H9 (cell line): ENCODE measurements around the gene MED25. TPM values are rescaled to one million over a fixed set of nuclear protein-coding genes. Genes with fewer than 3 reads are reported as not detected.

Source experiments
- DNase-seq: peaks from one replicate; pipeline ENCODE4 v3.0.0-alpha.2; 2017
- H2AFZ ChIP-seq: one replicate; pipeline ENCODE4 v1.6.1; 2013; ENCODE audit warnings: mild to moderate bottlenecking, low read length, control low read depth, moderate library complexity
- H2AK5ac ChIP-seq: 2 replicates; pipeline ENCODE4 v1.6.1; 2013; ENCODE audit warnings: low read length, control low read depth, mixed read lengths; ENCODE audit not compliant: insufficient read length
- H2BK120ac ChIP-seq: one replicate; pipeline ENCODE4 v1.6.1; 2013; ENCODE audit warnings: low read depth, mild to moderate bottlenecking, low read length, control low read depth, inconsistent platforms; ENCODE audit not compliant: poor library complexity, severe bottlenecking
- H2BK12ac ChIP-seq: 2 replicates; pipeline ENCODE4 v1.6.1; 2013; ENCODE audit warnings: low read length, control low read depth, mixed read lengths, low read depth; ENCODE audit not compliant: insufficient read length
- H2BK15ac ChIP-seq: 2 replicates; pipeline ENCODE4 v1.6.1; 2013; ENCODE audit warnings: low read depth, low read length, control low read depth
- H2BK20ac ChIP-seq: one replicate; pipeline ENCODE4 v1.6.1; 2013; ENCODE audit warnings: low read depth, mild to moderate bottlenecking, low read length, control low read depth, inconsistent platforms; ENCODE audit not compliant: poor library complexity, severe bottlenecking
- H2BK5ac ChIP-seq: 2 replicates; pipeline ENCODE4 v1.6.1; 2013; ENCODE audit warnings: low read length, control low read depth, mixed read lengths; ENCODE audit not compliant: insufficient read length
- H3K14ac ChIP-seq: 2 replicates; pipeline ENCODE4 v1.6.1; 2013; ENCODE audit warnings: low read length, control low read depth; ENCODE audit not compliant: insufficient read depth
- H3K18ac ChIP-seq: 2 replicates; pipeline ENCODE4 v1.6.1; 2013; ENCODE audit warnings: low read depth, mild to moderate bottlenecking, mixed read lengths, low read length, control low read depth; ENCODE audit not compliant: insufficient read length
- H3K23ac ChIP-seq: 2 replicates; pipeline ENCODE4 v1.6.1; 2013; ENCODE audit warnings: low read length, control low read depth, mixed read lengths, low read depth; ENCODE audit not compliant: insufficient read length
- H3K23me2 ChIP-seq: 2 replicates; pipeline ENCODE4 v1.6.1; 2013; ENCODE audit warnings: low read depth, mild to moderate bottlenecking, mixed read lengths, low read length, control low read depth; ENCODE audit not compliant: insufficient read length, poor library complexity, severe bottlenecking
- H3K27ac ChIP-seq: 2 replicates; pipeline ENCODE4 v1.5.1; 2013; ENCODE audit warnings: low read length, control low read depth, mixed read lengths, low read depth; ENCODE audit not compliant: insufficient read length
- H3K27me3 ChIP-seq: 2 replicates; pipeline ENCODE4 v1.6.1; 2013; ENCODE audit warnings: low read length, control low read depth, inconsistent platforms; ENCODE audit not compliant: insufficient read depth
- H3K4ac ChIP-seq: 2 replicates; pipeline ENCODE4 v1.6.1; 2013; ENCODE audit warnings: low read depth, mild to moderate bottlenecking, control low read depth, inconsistent platforms, low read length, moderate library complexity
- H3K4me1 ChIP-seq: 2 replicates; pipeline ENCODE4 v1.6.1; 2013; ENCODE audit warnings: low read length, control low read depth, inconsistent platforms; ENCODE audit not compliant: insufficient read depth
- H3K4me2 ChIP-seq: 2 replicates; pipeline ENCODE4 v1.6.1; 2013; ENCODE audit warnings: low read length, control low read depth, mixed read lengths; ENCODE audit not compliant: insufficient read length, insufficient read depth
- H3K56ac ChIP-seq: 2 replicates; pipeline ENCODE4 v1.6.1; 2013; ENCODE audit warnings: low read depth, mild to moderate bottlenecking, mixed read lengths, low read length, control low read depth; ENCODE audit not compliant: insufficient read length
- H3K79me1 ChIP-seq: 2 replicates; pipeline ENCODE4 v1.6.1; 2013; ENCODE audit warnings: low read depth, mild to moderate bottlenecking, moderate library complexity, low read length, control low read depth, inconsistent platforms; ENCODE audit not compliant: insufficient read depth, poor library complexity, severe bottlenecking
- H3K79me2 ChIP-seq: 2 replicates; pipeline ENCODE4 v1.6.1; 2013; ENCODE audit warnings: low read length, control low read depth, inconsistent platforms; ENCODE audit not compliant: insufficient read depth
- H3K9ac ChIP-seq: 2 replicates; pipeline ENCODE4 v1.6.1; 2013; ENCODE audit warnings: low read length, control low read depth, mixed read lengths; ENCODE audit not compliant: insufficient read length; ENCODE audit errors: extremely low read depth
- H3K9me3 ChIP-seq: one replicate; pipeline ENCODE4 v1.6.1; 2013; ENCODE audit warnings: low read depth, low read length, inconsistent platforms; ENCODE audit not compliant: control insufficient read depth
- H3T11ph ChIP-seq: one replicate; pipeline ENCODE4 v1.6.1; 2013; ENCODE audit warnings: mild to moderate bottlenecking, low read length, control low read depth, inconsistent platforms
- H4K20me1 ChIP-seq: one replicate; pipeline ENCODE4 v1.6.1; 2013; ENCODE audit not compliant: control insufficient read depth, insufficient read length, insufficient read depth
- H4K5ac ChIP-seq: 2 replicates; pipeline ENCODE4 v1.6.1; 2013; ENCODE audit warnings: low read depth, mild to moderate bottlenecking, mixed read lengths, low read length, control low read depth; ENCODE audit not compliant: insufficient read length
- H4K8ac ChIP-seq: replicated peaks from 2 replicates; pipeline ENCODE4 v1.6.1; 2013; ENCODE audit warnings: low read length, control low read depth, mixed read lengths, low read depth; ENCODE audit not compliant: insufficient read length
- H4K91ac ChIP-seq: 2 replicates; pipeline ENCODE4 v1.6.1; 2013; ENCODE audit warnings: low read depth, mild to moderate bottlenecking, moderate library complexity, mixed read lengths, low read length, control low read depth; ENCODE audit not compliant: insufficient read length
- H3K27ac Mint-ChIP-seq, 3 experiments: 2 replicates in 2 of 3; 3 replicates in 1 of 3; pipeline ENCODE4 v1.8.0; 2020 to 2021; ENCODE audit warnings: mixed read lengths in 3 of 3, mild to moderate bottlenecking in 1 of 3, moderate library complexity in 1 of 3
- H3K27me3 Mint-ChIP-seq: 2 replicates; pipeline ENCODE4 v1.8.0; 2021; ENCODE audit warnings: low read depth, mild to moderate bottlenecking, moderate library complexity, mixed read lengths
- H3K36me3 Mint-ChIP-seq, 3 experiments: 2 replicates in 2 of 3; 3 replicates in 1 of 3; pipeline ENCODE4 v1.8.0; 2020 to 2021; ENCODE audit warnings: low read depth in 3 of 3, mixed read lengths in 3 of 3; ENCODE audit not compliant: insufficient read depth in 1 of 3
- H3K4me1 Mint-ChIP-seq, 2 experiments: 2 replicates each; pipeline ENCODE4 v1.8.0; 2020; ENCODE audit warnings: mixed read lengths in 2 of 2
- H3K4me3 Mint-ChIP-seq, 2 experiments: 2 replicates in 1 of 2; 3 replicates in 1 of 2; pipeline ENCODE4 v1.8.0; 2020 to 2021; ENCODE audit warnings: mild to moderate bottlenecking in 2 of 2, mixed read lengths in 2 of 2, moderate library complexity in 1 of 2
- H3K9me3 Mint-ChIP-seq, 2 experiments: 2 replicates in 1 of 2; 3 replicates in 1 of 2; pipeline ENCODE4 v1.8.0; 2020; ENCODE audit warnings: mild to moderate bottlenecking in 2 of 2, mixed read lengths in 2 of 2, moderate library complexity in 1 of 2
- CTCF ChIP-seq: fragments of 200-600 bp; sonication (generic); conservative IDR thresholded peaks from 3 replicates; pipeline ENCODE4 v1.8.0; 2021; ENCODE audit warnings: antibody characterized with exemption, mild to moderate bottlenecking
- WGBS: extraction: QIAGEN DNeasy Blood & Tissue Kit; methylation state at CpG from one replicate; pipeline ENCODE4 v1.1.7; 2013; ENCODE audit warnings: missing lambda C conversion rate, low lambda C conversion rate, mixed read lengths; ENCODE audit not compliant: insufficient read length; ENCODE audit errors: extremely low coverage; 5-methylcytosine and 5-hydroxymethylcytosine counted together
- total RNA-seq: library from RNA; stranded (reverse); gene quantifications from 2 replicates; pipeline ENCODE4 v1.2.1, GENCODE V29; 2021

Gene MED25
- total RNA-seq, 1 experiment from 2014 or later: 77.5 TPM

GRCh38 chr19:49837009-49837310 lies 18.9 kb downstream of the MED25 start:
- H3K23ac ChIP-seq: no peak overlapping the region
- H3K4me2 ChIP-seq: no peak overlapping the region
- H4K8ac ChIP-seq: no peak overlapping the region
- H3K56ac ChIP-seq: no peak overlapping the region
- H3K18ac ChIP-seq: no peak overlapping the region
- Mint-ChIP-seq H3K27ac (peak overlapping the region in 2 of 3 experiments; percentile 53 to 57; a peak in 3 of 7 replicates), H3K4me1 (peaks cover 0 to 5% of the 10 kb centered on the region in 2 experiments; a peak in 2 of 4 replicates), H3K27me3 (peaks cover 1% of the 10 kb centered on the region; the same call in 1 of the 2 replicates), H3K4me3 (no peak overlapping the region), H3K9me3 (no peaks in the 10 kb centered on the region), H3K36me3 (peaks cover 23 to 75% (median 66%) of the 10 kb centered on the region in 3 experiments)
- H3K4me1 ChIP-seq: no peaks in the 10 kb centered on the region
- WGBS: no CpG with 5 or more reads among the region's 5 CpGs
- H3K79me2 ChIP-seq: no peaks in the 10 kb centered on the region
- DNase-seq: no peak
- no peak overlapping the region for H2BK120ac ChIP-seq
- no peaks in the 10 kb centered on the region for H4K20me1 ChIP-seq
- H3T11ph ChIP-seq: no peak overlapping the region
- H3K27me3 ChIP-seq: no peaks in the 10 kb centered on the region
- no peak overlapping the region for H2AK5ac ChIP-seq
- no peaks in the 10 kb centered on the region for H3K79me1 ChIP-seq
- no peak overlapping the region for H3K27ac ChIP-seq
- TF ChIP-seq CTCF: no peak
- H4K5ac ChIP-seq: no peak overlapping the region
- no peak overlapping the region for H4K91ac ChIP-seq
- no peak overlapping the region for H2BK5ac ChIP-seq
- H2BK12ac ChIP-seq: no peak overlapping the region
- H3K9me3 ChIP-seq: no peaks in the 10 kb centered on the region
- H2BK20ac ChIP-seq: no peak overlapping the region
- H2BK15ac ChIP-seq: no peak overlapping the region
- H3K4ac ChIP-seq: no peak overlapping the region
- no peak overlapping the region for H2AFZ ChIP-seq
- H3K14ac ChIP-seq: no peak overlapping the region
- no peak overlapping the region for H3K9ac ChIP-seq
- H3K23me2 ChIP-seq: no peaks in the 10 kb centered on the region
